ENCODE measurements around the gene MYO1B.

The MYO1B gene

GRCh38 chr2:191396794-191397193 lies 151.6 kb downstream of the MYO1B start:
- TF ChIP-seq CTCF (IDR thresholded peaks at IDR 0.05; ENCODE audit: extremely low read depth, missing control alignments) = no peak
- no peak for DNase-seq (ENCODE audit: low spot score)

- no peak for TF ChIP-seq CTCF (IDR thresholded peaks at IDR 0.05; ENCODE audit: extremely low read depth, missing control alignments)
- no peak for DNase-seq (ENCODE audit: low spot score)
These were observed 154.4 kb downstream of the MYO1B start for GRCh38 chr2:191399601-191400000.

- DNase-seq (ENCODE audit: low spot score) = no peak
These were observed 156.1 kb downstream of the MYO1B start for GRCh38 chr2:191401287-191401686.

DNA sequence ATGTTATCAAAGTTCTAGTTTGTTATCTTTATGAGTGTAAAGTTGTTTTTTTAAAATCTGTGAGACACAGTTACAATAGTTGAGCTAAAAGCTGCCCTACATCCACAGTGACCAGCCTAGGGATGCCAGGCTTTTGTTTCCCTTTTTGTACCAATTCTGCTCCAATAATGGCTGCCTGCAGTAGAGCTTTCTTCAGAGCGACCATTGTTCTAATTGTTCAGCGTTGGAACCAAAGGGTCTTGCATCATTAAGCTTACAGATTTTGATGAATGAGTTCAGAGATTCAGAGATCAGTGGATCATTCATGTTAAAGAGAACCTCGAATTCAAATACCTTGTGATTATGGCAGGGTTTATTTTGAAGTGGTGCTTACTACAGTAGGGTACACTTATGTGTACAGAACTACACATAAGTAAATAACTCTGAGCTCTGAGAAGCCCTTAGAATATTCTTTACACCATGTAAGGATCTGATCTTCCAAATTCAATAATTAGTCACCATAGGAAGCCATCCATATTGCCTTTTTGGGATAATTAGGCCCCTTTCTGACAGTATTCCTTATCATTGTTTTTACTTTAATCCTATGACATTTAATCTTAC lies 157.9 kb downstream of the MYO1B start:
- no peak for TF ChIP-seq CTCF (IDR thresholded peaks at IDR 0.05; ENCODE audit: extremely low read depth, missing control alignments)
- no peak for DNase-seq (ENCODE audit: low spot score)

More at GRCh38 chr2:191401287-191401686, 156.1 kb downstream of the MYO1B start:
- TF ChIP-seq CTCF (IDR thresholded peaks at IDR 0.05; ENCODE audit: extremely low read depth, missing control alignments) = no peak

- no peak for DNase-seq (ENCODE audit: low spot score)
- no peak for TF ChIP-seq CTCF (IDR thresholded peaks at IDR 0.05; ENCODE audit: extremely low read depth, missing control alignments)
These were observed 159.4 kb downstream of the MYO1B start for GRCh38 chr2:191404568-191404991.

- no peak for DNase-seq (ENCODE audit: low spot score)
- no peak for TF ChIP-seq CTCF (IDR thresholded peaks at IDR 0.05; ENCODE audit: extremely low read depth, missing control alignments)
These were observed 160.3 kb downstream of the MYO1B start for GRCh38 chr2:191405546-191405945.

DNA sequence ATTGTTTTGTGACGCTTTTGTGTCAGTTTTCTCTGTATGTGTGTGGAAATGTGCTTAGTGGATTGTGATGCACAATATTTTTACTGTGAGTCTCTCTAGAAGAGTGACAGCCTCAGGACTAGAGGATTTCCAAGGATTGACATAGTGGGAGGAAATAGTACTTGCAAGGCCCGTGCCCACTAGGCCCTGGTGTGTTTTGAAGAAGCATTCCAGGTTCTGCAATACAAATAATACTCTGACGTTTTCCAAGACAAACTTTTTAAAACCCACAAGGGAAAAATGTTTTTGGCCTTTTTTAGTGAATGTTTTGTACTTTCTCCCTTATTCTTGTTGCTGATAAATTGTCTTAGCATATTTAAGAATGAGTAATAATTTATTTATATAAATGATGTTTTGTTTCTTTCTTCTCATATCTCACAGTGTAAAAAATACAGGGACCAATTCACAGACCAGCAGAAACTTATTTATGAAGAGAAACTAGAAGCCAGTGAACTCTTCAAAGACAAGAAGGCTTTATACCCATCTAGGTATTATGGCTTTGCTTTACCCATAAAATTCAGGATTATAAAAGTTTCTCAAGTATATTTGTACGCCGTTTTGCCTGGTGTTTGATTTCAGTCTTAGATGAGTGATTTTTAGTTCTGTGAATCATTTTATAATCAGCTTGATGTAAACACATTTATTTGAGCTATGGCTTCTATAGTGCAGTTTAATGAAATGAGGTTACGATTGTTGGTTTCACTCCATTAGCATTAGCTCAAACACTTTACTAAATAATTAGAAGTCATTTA lies 165.6 kb downstream of the MYO1B start:
- TF ChIP-seq CTCF (IDR thresholded peaks at IDR 0.05; ENCODE audit: extremely low read depth, missing control alignments) = no peak
- DNase-seq (ENCODE audit: low spot score) = no peak
